HL-60 (cell line): ENCODE data around the gene MARCHF5.

ENCODE experiments used
- POLR2AphosphoS5 ChIP-seq: IDR thresholded peaks from 2 replicates; pipeline ENCODE4 v1.6.1; 2012; ENCODE audit warnings: low read depth
- REST ChIP-seq: IDR thresholded peaks from 2 replicates; pipeline ENCODE4 v1.6.1; 2012; ENCODE audit warnings: low read depth; ENCODE audit not compliant: insufficient replicate concordance
- TF ChIP-seq, protein P1 (sequence below): IDR thresholded peaks from one replicate; pipeline ENCODE4 v1.5.1; 2011; ENCODE audit warnings: low read length, control low read depth, inconsistent platforms; ENCODE audit not compliant: insufficient read depth

DNA sequence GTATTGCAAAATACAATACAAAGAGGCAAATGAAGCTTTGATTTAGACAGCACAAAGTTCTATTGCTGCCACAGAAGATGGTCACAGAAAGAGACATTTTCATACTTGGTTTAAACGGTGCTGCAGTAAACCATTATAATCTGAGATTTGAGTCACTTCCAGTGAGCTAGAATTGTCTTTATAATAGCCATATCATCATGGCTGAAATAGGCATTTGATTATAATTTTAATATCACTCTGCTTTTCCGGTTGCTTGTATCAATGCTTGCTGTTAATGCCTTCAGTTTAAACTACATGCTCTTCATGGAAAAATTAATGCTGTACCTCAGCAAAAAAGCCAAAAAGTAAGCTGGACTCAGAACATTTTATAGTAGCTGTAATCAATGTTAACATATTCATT is 48.6 kb upstream of the MARCHF5 start:
- TF ChIP-seq, protein P1, sequence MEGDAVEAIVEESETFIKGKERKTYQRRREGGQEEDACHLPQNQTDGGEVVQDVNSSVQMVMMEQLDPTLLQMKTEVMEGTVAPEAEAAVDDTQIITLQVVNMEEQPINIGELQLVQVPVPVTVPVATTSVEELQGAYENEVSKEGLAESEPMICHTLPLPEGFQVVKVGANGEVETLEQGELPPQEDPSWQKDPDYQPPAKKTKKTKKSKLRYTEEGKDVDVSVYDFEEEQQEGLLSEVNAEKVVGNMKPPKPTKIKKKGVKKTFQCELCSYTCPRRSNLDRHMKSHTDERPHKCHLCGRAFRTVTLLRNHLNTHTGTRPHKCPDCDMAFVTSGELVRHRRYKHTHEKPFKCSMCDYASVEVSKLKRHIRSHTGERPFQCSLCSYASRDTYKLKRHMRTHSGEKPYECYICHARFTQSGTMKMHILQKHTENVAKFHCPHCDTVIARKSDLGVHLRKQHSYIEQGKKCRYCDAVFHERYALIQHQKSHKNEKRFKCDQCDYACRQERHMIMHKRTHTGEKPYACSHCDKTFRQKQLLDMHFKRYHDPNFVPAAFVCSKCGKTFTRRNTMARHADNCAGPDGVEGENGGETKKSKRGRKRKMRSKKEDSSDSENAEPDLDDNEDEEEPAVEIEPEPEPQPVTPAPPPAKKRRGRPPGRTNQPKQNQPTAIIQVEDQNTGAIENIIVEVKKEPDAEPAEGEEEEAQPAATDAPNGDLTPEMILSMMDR = no peak
- TF ChIP-seq REST (no peak), POLR2AphosphoS5 (no peak)
